Transverse colon (tissue), 4 donors: Measurements from ENCODE around the gene FBLN7. TPM values are rescaled to one million over a fixed set of nuclear protein-coding genes. Genes with fewer than 3 reads are reported as not detected.

Experiments used
- DNase-seq: peaks from one replicate; pipeline ENCODE4 v3.0.0-alpha.2; 2019
- H3K27ac ChIP-seq, 4 donors: fragments of 200-600 bp; sonication (generic); 2 replicates each; pipeline ENCODE4 v1.5.1; 2016 to 2018; ENCODE audit warnings: inconsistent platforms in 4 of 4
- H3K27me3 ChIP-seq: fragments of 200-600 bp; sonication (generic); 2 replicates; pipeline ENCODE4 v1.5.1; 2017; ENCODE audit warnings: inconsistent platforms
- H3K36me3 ChIP-seq, 4 donors: fragments of 200-600 bp; sonication (generic); 2 replicates each; pipeline ENCODE4 v1.5.1; 2017 to 2019; ENCODE audit warnings: inconsistent platforms in 4 of 4
- H3K4me1 ChIP-seq, 4 donors: fragments of 200-600 bp; sonication (generic); 2 replicates each; pipeline ENCODE4 v1.5.1; 2017 to 2020; ENCODE audit warnings: inconsistent platforms in 4 of 4
- H3K4me3 ChIP-seq, 4 donors: fragments of 200-600 bp; sonication (generic); 1 replicate in 1 of 4; 2 replicates in 3 of 4; pipeline versions ENCODE4 v1.5.1 to v1.6.1; 2017 to 2019; ENCODE audit warnings: inconsistent platforms in 4 of 4
- H3K9me3 ChIP-seq, 2 donors: fragments of 200-600 bp; sonication (generic); 2 replicates each; pipeline ENCODE4 v1.5.1; 2017 to 2019; ENCODE audit warnings: inconsistent platforms in 2 of 2
- CTCF ChIP-seq, 5 experiments: fragments of 200-600 bp in 3 of 5; fragments of 450-650 bp in 2 of 5; sonication (generic) in 3 of 5; IDR thresholded peaks; 1 replicate in 2 of 5; 2 replicates in 3 of 5; pipeline ENCODE4 v1.5.1; 2016 to 2017; ENCODE audit warnings: antibody characterized with exemption in 5 of 5, inconsistent platforms in 3 of 5, mild to moderate bottlenecking in 2 of 5, moderate library complexity in 1 of 5
- EP300 ChIP-seq: sonication (generic); formaldehyde crosslinking; IDR thresholded peaks from one replicate; pipeline ENCODE4 v1.6.1; 2017; ENCODE audit warnings: antibody characterized with exemption, low read depth
- POLR2A ChIP-seq: fragments of 450-650 bp; IDR thresholded peaks from one replicate; pipeline ENCODE4 v1.6.1; 2016; ENCODE audit warnings: antibody characterized with exemption, mild to moderate bottlenecking, moderate library complexity
- POLR2AphosphoS5 ChIP-seq, 3 donors: sonication (generic); formaldehyde crosslinking; IDR thresholded peaks; one replicate each; pipeline ENCODE4 v1.6.1; 2016; ENCODE audit warnings: antibody characterized with exemption in 3 of 3
- WGBS, 2 donors: methylation state at CpG; one replicate each; pipeline ENCODE4 v1.1.5; 2018; ENCODE audit warnings: low coverage in 1 of 2; 5-methylcytosine and 5-hydroxymethylcytosine counted together
- in situ Hi-C, 4 donors: fragments of 200-750 bp; cut with MboI; loops; one replicate each; pipeline versions ENCODE4 v1.15.0 to v1.15.1; 2017; ENCODE audit warnings: low sequenced_read_pairs in 3 of 4, low pct_ligation_motif_present in 1 of 4, low pct_unique_long_range_greater_than_20kb in 1 of 4
- intact Hi-C: fragments of 100-400 bp; cut with DNase I; formaldehyde crosslinking; loops from one replicate; pipeline ENCODE4 v1.15.1; 2023; ENCODE audit warnings: low total_unique reads
- total RNA-seq, 4 donors: library from RNA; depleted of rRNA; stranded (reverse); fragments of >200 nt; gene quantifications; one replicate each; pipeline ENCODE4 v1.1.0, GENCODE V29; 2016

Gene FBLN7
- total RNA-seq, 4 donors from 2014 or later: 1.2 to 2.9 TPM; not detected in 2

DNA sequence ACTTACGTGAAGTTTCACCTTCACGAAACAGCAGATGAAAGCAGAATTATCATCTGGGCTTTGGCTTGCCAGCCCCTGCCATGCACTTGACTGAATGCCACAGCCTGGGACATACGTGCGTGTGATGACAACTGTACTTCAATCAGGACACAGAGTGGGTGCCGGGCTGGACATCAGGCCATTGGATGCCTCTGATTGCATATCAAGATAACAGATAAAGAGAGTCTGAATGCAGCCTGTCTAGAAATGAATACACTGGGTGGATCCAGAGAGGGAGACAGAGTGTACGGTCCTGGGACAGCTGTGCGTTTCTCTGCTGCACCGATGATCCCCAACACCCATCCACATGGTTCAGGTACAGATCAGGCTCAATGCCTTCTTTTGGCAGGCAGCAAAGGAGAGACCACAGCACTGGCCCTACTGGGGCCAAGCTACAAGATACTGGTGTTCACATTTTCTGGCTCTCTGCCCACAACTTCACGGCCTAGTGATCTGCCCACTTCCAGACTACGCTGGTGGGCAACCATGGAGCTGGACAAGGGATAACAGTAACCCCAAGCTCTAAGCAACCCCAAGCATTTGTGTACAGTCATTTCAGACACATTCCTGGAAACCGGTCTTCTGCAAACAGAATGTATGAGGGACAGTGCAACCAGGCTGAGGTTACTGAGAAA lies 35.6 kb downstream of the FBLN7 start:
- Histone ChIP-seq H3K27me3 (peaks cover 4% of the 10 kb centered on the region), H3K27ac (no peak overlapping the region), H3K4me3 (no peak overlapping the region), H3K36me3 (no peaks in the 10 kb centered on the region), H3K9me3 (no peaks in the 10 kb centered on the region), H3K4me1 (no peaks in the 10 kb centered on the region)
- no peak for DNase-seq
- TF ChIP-seq POLR2AphosphoS5 (IDR thresholded peaks at IDR 0.05) (no peak), POLR2A (no peak), EP300 (no peak)
- intact Hi-C loops: no loop called here
- 91 to 93% methylated on average over 3 to 11 of the region's 11 CpGs for WGBS, 2 donors
- in situ Hi-C loops: no loop called here

DNA sequence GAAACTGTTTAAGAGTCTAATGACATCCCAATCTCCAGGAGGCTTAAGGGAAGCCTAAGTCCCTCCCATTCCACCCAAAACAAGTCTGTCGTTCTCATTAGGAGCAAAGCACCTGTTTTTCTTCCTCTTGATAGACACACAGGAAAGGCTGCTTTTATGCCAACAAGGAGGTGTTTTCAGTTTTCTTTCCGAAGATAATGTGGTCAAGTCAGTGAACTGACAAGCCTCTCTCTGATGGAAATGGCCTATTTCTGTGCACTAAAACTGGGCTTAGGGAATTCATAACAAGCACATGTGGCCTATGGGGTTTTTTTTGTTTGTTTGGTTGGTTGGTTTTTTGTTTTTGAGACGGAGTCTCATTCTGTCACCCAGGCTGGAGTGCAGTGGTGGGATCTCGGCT lies 36.2 kb downstream of the FBLN7 start:
- Histone ChIP-seq H3K4me3 (no peak overlapping the region), H3K4me1 (no peaks in the 10 kb centered on the region), H3K27ac (no peak overlapping the region), H3K36me3 (no peaks in the 10 kb centered on the region), H3K9me3 (no peaks in the 10 kb centered on the region), H3K27me3 (peaks cover 9% of the 10 kb centered on the region)
- no peak for DNase-seq
- in situ Hi-C loops (no loop called here), intact Hi-C loops (no loop called here)
- 77 to 80% methylated on average over 1 to 4 of the region's 4 CpGs for WGBS, 2 donors
- no peak for TF ChIP-seq POLR2AphosphoS5 (IDR thresholded peaks at IDR 0.05)
- TF ChIP-seq EP300: no peak
- TF ChIP-seq POLR2A: no peak
- TF ChIP-seq CTCF (IDR thresholded peaks at IDR 0.05): no peak

DNA sequence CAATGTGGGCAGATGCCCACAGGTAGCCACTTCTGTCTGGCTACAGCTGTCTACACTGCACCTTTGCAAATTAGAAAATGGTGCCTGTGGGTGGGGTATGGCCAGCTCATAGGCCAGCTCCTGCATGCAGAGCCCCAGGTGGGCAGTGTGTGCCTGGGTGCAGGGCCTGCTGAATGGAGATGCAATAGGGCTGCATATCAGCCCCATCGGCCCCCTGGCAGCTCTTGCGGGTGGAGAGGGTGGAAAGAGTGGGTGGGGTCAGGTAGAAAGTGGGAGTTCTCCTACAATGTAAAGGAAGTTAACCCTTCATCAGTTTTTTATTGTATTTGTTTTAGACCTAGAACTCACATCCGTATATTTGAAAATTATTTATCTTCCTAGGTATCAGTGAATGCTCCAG lies 37.1 kb downstream of the FBLN7 start:
- H3K27me3 ChIP-seq: peaks cover 16% of the 10 kb centered on the region
- no peaks in the 10 kb centered on the region for H3K36me3 ChIP-seq
- no peaks in the 10 kb centered on the region for H3K9me3 ChIP-seq
- intact Hi-C loops (no loop called here), in situ Hi-C loops (no loop called here)
- 78 to 86% methylated on average over 1 to 3 of the region's 3 CpGs for WGBS, 2 donors
- no peak for DNase-seq
- no peak overlapping the region for H3K4me3 ChIP-seq
- no peak for TF ChIP-seq CTCF (IDR thresholded peaks at IDR 0.05)
- no peak for TF ChIP-seq POLR2AphosphoS5 (IDR thresholded peaks at IDR 0.05)
- TF ChIP-seq POLR2A: no peak
- no peak for TF ChIP-seq EP300
- no peaks in the 10 kb centered on the region for H3K4me1 ChIP-seq
- H3K27ac ChIP-seq: no peak overlapping the region

- intact Hi-C loops: no loop called here
- no peak for DNase-seq
- in situ Hi-C loops: no loop called here
- WGBS, 2 donors: 89 to 91% methylated on average over 7 of the region's 7 CpGs
- TF ChIP-seq POLR2A (no peak), POLR2AphosphoS5 (IDR thresholded peaks at IDR 0.05) (no peak), CTCF (IDR thresholded peaks at IDR 0.05) (no peak), EP300 (no peak)
- Histone ChIP-seq H3K27ac (no peak overlapping the region), H3K4me1 (no peaks in the 10 kb centered on the region), H3K36me3 (no peaks in the 10 kb centered on the region), H3K4me3 (no peak overlapping the region), H3K9me3 (no peaks in the 10 kb centered on the region), H3K27me3 (peaks cover 23% of the 10 kb centered on the region)
Observed at GRCh38 chr2:112175958-112176573, 37.9 kb downstream of the FBLN7 start.
